ENCODE measurements around the gene LHFPL3.

LHFPL3 gene

DNA sequence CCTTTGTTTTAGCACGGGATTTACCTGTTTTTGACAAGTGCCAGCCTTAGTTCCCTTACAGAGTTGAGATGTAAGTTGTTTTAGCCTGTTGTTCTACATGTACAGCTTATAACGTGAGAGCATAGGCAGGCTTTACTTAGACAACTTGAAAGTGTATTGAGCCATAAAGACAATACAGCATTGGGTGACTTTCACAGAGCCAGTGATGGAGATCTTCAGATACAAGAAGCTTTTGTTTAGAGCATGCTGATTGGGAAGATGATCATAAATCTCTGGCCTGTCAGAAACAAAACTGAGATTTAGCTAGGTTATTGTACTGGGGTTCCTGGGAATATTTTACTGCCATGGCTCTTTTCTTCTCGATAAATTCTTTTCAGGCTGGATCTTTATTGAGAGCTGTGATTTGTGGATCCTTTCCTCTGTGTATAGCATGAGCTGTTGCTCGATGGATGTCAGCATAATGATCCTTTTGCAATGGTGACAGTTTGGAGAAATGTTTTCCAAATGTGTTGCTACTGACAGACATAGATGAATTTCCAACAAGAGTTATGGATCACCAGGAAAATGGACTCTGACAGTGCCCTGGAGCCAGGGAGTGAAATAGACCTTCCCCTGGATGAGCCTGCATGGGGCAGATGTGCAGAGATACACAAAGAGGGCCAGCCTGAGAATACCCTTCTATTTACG is 30.2 kb downstream of the LHFPL3 start:
- no peaks in the 10 kb centered on the region for H3K9me3 Mint-ChIP-seq
- peaks cover 8% of the 10 kb centered on the region for H3K27me3 Mint-ChIP-seq (ENCODE audit: low read depth)
- H3K27ac Mint-ChIP-seq: no peak overlapping the region
- no peaks in the 10 kb centered on the region for H3K36me3 Mint-ChIP-seq (ENCODE audit: low read depth)
- no peak overlapping the region for H3K4me3 Mint-ChIP-seq
- TF ChIP-seq, protein P1, sequence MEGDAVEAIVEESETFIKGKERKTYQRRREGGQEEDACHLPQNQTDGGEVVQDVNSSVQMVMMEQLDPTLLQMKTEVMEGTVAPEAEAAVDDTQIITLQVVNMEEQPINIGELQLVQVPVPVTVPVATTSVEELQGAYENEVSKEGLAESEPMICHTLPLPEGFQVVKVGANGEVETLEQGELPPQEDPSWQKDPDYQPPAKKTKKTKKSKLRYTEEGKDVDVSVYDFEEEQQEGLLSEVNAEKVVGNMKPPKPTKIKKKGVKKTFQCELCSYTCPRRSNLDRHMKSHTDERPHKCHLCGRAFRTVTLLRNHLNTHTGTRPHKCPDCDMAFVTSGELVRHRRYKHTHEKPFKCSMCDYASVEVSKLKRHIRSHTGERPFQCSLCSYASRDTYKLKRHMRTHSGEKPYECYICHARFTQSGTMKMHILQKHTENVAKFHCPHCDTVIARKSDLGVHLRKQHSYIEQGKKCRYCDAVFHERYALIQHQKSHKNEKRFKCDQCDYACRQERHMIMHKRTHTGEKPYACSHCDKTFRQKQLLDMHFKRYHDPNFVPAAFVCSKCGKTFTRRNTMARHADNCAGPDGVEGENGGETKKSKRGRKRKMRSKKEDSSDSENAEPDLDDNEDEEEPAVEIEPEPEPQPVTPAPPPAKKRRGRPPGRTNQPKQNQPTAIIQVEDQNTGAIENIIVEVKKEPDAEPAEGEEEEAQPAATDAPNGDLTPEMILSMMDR (IDR thresholded peaks at IDR 0.05; ENCODE audit: unreplicated experiment in 3 of 3): no peak
- H3K4me1 Mint-ChIP-seq: no peaks in the 10 kb centered on the region

DNA sequence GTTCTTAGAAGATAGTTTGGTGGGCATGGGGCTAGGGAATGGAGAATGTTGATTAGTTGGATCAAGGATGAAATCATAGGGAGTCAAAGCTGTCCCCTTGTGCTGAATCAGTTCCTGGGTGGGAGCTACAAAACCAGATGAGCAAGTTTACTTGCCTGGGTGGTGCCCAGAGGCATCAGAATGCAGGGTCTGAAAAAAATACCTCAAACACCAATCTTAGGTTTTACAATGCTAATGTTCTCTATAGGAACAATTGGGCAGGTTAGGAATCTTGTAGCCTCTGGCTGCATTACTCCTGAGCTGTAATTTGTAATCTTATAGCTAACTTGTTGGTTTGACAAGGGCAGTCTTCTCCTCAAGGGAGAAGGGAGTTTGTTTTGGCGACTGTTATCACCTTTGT is 34.4 kb downstream of the LHFPL3 start:
- Mint-ChIP-seq H3K36me3 (ENCODE audit: low read depth) (no peaks in the 10 kb centered on the region), H3K4me3 (no peak overlapping the region), H3K27ac (no peak overlapping the region), H3K4me1 (no peaks in the 10 kb centered on the region), H3K27me3 (ENCODE audit: low read depth) (peaks cover 5% of the 10 kb centered on the region), H3K9me3 (no peaks in the 10 kb centered on the region)
- TF ChIP-seq, protein P1 (IDR thresholded peaks at IDR 0.05; ENCODE audit: unreplicated experiment in 3 of 3): no peak

DNA sequence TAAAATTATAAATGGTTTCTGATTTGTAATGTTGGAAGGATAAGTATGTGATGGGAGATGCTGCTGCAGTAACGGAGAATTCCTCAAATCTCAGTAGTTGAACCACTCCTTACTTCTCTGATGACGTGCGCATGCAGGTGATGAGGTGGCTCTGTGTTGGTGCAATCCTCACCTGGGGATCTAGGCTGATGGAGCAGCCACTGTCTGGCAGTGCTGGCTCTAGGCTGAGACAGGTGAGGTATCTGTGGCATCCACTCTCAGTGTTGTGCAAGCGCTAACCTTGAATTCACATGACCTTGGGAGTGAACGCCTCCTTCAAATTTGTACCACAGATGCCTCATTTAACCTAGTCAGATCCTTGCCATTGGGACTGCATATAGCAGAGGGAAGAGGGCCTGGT is 35.0 kb downstream of the LHFPL3 start:
- TF ChIP-seq, protein P1 (IDR thresholded peaks at IDR 0.05; ENCODE audit: unreplicated experiment in 3 of 3): no peak
- H3K27ac Mint-ChIP-seq: no peak overlapping the region
- H3K36me3 Mint-ChIP-seq (ENCODE audit: low read depth): no peaks in the 10 kb centered on the region
- no peak overlapping the region for H3K4me3 Mint-ChIP-seq
- H3K4me1 Mint-ChIP-seq: no peaks in the 10 kb centered on the region
- H3K9me3 Mint-ChIP-seq: no peaks in the 10 kb centered on the region
- H3K27me3 Mint-ChIP-seq (ENCODE audit: low read depth): peaks cover 5% of the 10 kb centered on the region

DNA sequence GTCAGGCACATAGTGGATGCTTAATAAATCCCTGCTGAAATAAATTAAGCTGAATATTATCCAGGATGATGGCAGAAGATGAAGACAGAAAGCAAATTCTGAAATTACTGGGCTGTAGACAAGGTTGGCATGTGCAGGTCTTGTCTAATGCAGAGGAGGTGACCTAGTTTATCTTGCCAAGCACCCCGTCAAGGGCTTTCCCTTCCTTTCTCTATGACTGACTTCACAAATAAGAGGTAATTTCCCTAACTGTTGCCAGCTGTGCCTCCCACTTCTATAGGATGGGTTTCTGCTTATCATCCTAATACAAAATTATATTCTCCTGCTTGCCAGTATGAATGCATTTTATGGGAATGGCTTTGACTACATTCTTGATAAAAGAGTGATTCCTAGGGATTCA is 38.0 kb downstream of the LHFPL3 start:
- Mint-ChIP-seq H3K36me3 (ENCODE audit: low read depth) (no peaks in the 10 kb centered on the region), H3K4me1 (no peaks in the 10 kb centered on the region), H3K9me3 (no peaks in the 10 kb centered on the region), H3K27me3 (ENCODE audit: low read depth) (peaks cover 10% of the 10 kb centered on the region), H3K27ac (no peak overlapping the region), H3K4me3 (no peak overlapping the region)
- TF ChIP-seq, protein P1 (IDR thresholded peaks at IDR 0.05; ENCODE audit: unreplicated experiment in 3 of 3): no peak

DNA sequence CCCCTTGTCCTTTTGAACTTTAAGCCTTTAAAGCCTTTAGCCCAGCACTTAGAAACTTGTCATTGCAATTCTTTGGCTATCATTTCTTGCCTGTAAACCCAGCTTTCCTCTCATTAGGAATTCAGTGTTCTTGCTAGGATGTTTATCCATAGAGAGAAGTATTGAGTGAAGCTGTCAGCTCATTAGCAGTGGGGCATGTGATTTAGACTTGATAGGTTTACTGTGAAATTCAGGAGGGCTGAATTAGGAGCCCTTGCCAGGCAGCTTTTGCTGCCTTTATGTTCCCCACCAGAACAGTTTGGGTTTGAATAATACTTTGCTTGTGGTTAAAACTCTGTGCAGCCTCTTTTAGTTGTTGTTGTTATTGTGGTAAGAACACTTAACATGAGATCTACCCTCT is 39.5 kb downstream of the LHFPL3 start:
- peaks cover 8% of the 10 kb centered on the region for H3K27me3 Mint-ChIP-seq (ENCODE audit: low read depth)
- H3K4me3 Mint-ChIP-seq: no peak overlapping the region
- H3K9me3 Mint-ChIP-seq: no peaks in the 10 kb centered on the region
- no peaks in the 10 kb centered on the region for H3K4me1 Mint-ChIP-seq
- TF ChIP-seq, protein P1 (IDR thresholded peaks at IDR 0.05; ENCODE audit: unreplicated experiment in 3 of 3): no peak
- no peaks in the 10 kb centered on the region for H3K36me3 Mint-ChIP-seq (ENCODE audit: low read depth)
- H3K27ac Mint-ChIP-seq: no peak overlapping the region
